Calu3 (cell line): Measurements from ENCODE around the gene MSANTD3. TPM values are rescaled to one million over a fixed set of nuclear protein-coding genes. Genes with fewer than 3 reads are reported as not detected.

Experiments used
- BruUV-seq: library from RNA; stranded (reverse); fragments of 400-500 nt; replicated peaks from 2 replicates; lab custom pipeline; 2021; lab: Mats Ljungman, UMichigan
- CTCF ChIA-PET: fragments of 300-600 bp; sonication (Branson Sonifier 250); formaldehyde crosslinking; loops from one replicate; lab custom pipeline; 2022; ENCODE audit warnings: antibody characterized with exemption; lab: Charles Lee
- DNase-seq: peaks from one replicate; pipeline ENCODE4 v3.0.0; 2022
- H3K27ac Mint-ChIP-seq: one replicate; pipeline ENCODE4 v1.8.0; 2022; ENCODE audit warnings: mixed read lengths; ENCODE audit not compliant: unreplicated experiment
- H3K27me3 Mint-ChIP-seq: one replicate; pipeline ENCODE4 v1.8.0; 2022; ENCODE audit warnings: mixed read lengths; ENCODE audit not compliant: unreplicated experiment
- H3K36me3 Mint-ChIP-seq: one replicate; pipeline ENCODE4 v1.8.0; 2022; ENCODE audit warnings: mild to moderate bottlenecking, moderate library complexity, mixed read lengths; ENCODE audit not compliant: insufficient read depth, unreplicated experiment
- H3K4me1 Mint-ChIP-seq: one replicate; pipeline ENCODE4 v1.8.0; 2022; ENCODE audit warnings: mild to moderate bottlenecking, low read depth, mixed read lengths; ENCODE audit not compliant: unreplicated experiment
- H3K4me3 Mint-ChIP-seq: one replicate; pipeline ENCODE4 v1.8.0; 2022; ENCODE audit warnings: mild to moderate bottlenecking, low read depth, moderate library complexity, mixed read lengths; ENCODE audit not compliant: unreplicated experiment
- H3K9me3 Mint-ChIP-seq: one replicate; pipeline ENCODE4 v1.8.0; 2022; ENCODE audit warnings: low read depth, mixed read lengths; ENCODE audit not compliant: unreplicated experiment
- CTCF ChIP-seq: fragments of 200-600 bp; IDR thresholded peaks from one replicate; pipeline ENCODE4 v1.8.0; 2022; ENCODE audit warnings: antibody characterized with exemption; ENCODE audit not compliant: unreplicated experiment
- intact Hi-C: fragments of 100-400 bp; cut with micrococcal nuclease; formaldehyde crosslinking; loops from one replicate; pipeline ENCODE4 v1.10.0; 2022; ENCODE audit not compliant: unreplicated experiment
- total RNA-seq: library from RNA; stranded (reverse); gene quantifications from 2 replicates; pipeline ENCODE4 v1.2.3, GENCODE V29; 2022

The MSANTD3 gene
- total RNA-seq, 1 experiment from 2014 or later, result 23.5 TPM

- Mint-ChIP-seq H3K27ac (no peak overlapping the region), H3K4me3 (no peak overlapping the region), H3K36me3 (peaks cover 11% of the 10 kb centered on the region), H3K9me3 (no peaks in the 10 kb centered on the region), H3K4me1 (peaks cover 10% of the 10 kb centered on the region), H3K27me3 (no peaks in the 10 kb centered on the region)
- TF ChIP-seq CTCF, result no peak
- intact Hi-C loops, result no loop called here
- no TSS peak for BruUV-seq
- CTCF ChIA-PET, result no interaction called here
- DNase-seq, result no peak
Observed at GRCh38 chr9:100478192-100478591, 51.2 kb downstream of the MSANTD3 start.

GRCh38 chr9:100479820-100480219 lies 52.9 kb downstream of the MSANTD3 start:
- no peaks in the 10 kb centered on the region for H3K4me1 Mint-ChIP-seq
- BruUV-seq, result no TSS peak
- no peaks in the 10 kb centered on the region for H3K36me3 Mint-ChIP-seq
- intact Hi-C loops, result no loop called here
- TF ChIP-seq CTCF, result no peak
- H3K9me3 Mint-ChIP-seq, result no peaks in the 10 kb centered on the region
- CTCF ChIA-PET, result no interaction called here
- no peaks in the 10 kb centered on the region for H3K27me3 Mint-ChIP-seq
- H3K4me3 Mint-ChIP-seq, result no peak overlapping the region
- DNase-seq, result no peak
- H3K27ac Mint-ChIP-seq, result no peak overlapping the region

DNA sequence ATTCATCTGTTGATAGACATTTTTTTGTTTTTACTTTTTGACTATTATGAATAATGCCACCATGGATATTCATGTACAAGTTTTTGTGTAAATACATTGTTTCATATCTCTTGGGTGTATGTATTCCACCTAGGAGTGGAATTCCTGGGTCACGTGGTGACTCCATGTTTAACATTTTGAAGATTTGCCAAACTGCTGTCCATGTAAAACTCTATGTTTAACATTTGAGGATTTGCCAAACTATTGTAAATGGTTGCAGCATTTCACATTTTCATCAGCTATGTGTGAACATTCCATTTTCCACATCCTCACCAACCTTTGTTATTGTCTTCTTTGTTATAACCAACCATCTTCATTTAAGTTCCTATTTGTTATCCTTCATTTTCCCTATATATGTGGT lies 58.3 kb downstream of the MSANTD3 start:
- no TSS peak for BruUV-seq
- CTCF ChIA-PET, result interaction anchor here (0.9 kb wide), 1 partner anchor 12 kb away, joined by 3 read pairs; the partner anchor contains the start of gene TMEFF1
- H3K4me1 Mint-ChIP-seq, result no peaks in the 10 kb centered on the region
- H3K27ac Mint-ChIP-seq, result no peak overlapping the region
- no peak for TF ChIP-seq CTCF
- intact Hi-C loops, result no loop called here
- H3K27me3 Mint-ChIP-seq, result no peaks in the 10 kb centered on the region
- no peaks in the 10 kb centered on the region for H3K36me3 Mint-ChIP-seq
- H3K9me3 Mint-ChIP-seq, result no peaks in the 10 kb centered on the region
- no peak overlapping the region for H3K4me3 Mint-ChIP-seq
- no peak for DNase-seq

DNA sequence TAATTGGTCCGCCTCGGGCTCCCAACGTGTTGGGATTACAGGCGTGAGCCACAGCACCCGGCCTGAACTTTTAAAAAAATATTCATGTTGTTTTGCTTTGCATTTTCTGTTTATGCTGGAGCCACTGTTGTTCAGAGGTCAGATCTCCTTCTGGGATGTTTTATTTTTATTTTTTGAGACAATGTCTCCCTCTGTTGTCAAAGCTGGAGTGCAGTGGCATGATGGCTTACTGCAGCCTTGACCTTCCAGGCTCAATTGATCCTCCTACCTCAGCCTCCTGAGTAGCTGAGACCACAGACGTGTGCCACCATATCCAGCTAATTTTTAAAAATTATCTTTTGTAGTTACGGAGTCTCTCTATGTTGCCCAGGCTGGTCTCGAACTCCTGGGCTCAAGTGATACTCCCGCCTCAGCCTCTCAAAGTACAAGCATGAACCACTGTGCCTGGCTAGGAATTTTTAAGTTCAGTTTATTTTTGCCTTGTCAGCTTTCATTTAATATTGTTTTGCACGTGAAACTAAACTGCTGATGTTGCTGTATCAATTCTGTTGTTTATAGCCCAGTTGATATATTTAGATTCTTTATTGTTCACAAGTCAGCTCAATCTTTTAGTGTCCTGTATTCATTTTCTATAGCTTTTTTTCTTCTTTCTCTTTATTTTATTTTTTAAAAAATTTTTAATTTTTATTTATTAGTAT lies 59.7 kb downstream of the MSANTD3 start:
- TF ChIP-seq CTCF, result no peak
- DNase-seq, result no peak
- H3K27ac Mint-ChIP-seq, result no peak overlapping the region
- BruUV-seq, result no TSS peak
- no peaks in the 10 kb centered on the region for H3K9me3 Mint-ChIP-seq
- CTCF ChIA-PET, result no interaction called here
- no peak overlapping the region for H3K4me3 Mint-ChIP-seq
- no peaks in the 10 kb centered on the region for H3K27me3 Mint-ChIP-seq
- no peaks in the 10 kb centered on the region for H3K36me3 Mint-ChIP-seq
- intact Hi-C loops, result no loop called here
- no peaks in the 10 kb centered on the region for H3K4me1 Mint-ChIP-seq
